Fibroblast of villous mesenchyme (primary cell): Measurements from ENCODE around the gene SLC38A4. TPM values are rescaled to one million over a fixed set of nuclear protein-coding genes. Genes with fewer than 3 reads are reported as not detected.

Experiments used
- DNase-seq: peaks from one replicate; pipeline ENCODE4 v3.0.0-alpha.2; 2010; ENCODE audit warnings: low read depth
- H3K4me3 ChIP-seq: 2 replicates; pipeline ENCODE4 v1.5.1; 2011; ENCODE audit warnings: low read depth, mild to moderate bottlenecking, low read length
- CTCF ChIP-seq: IDR thresholded peaks from 2 replicates; pipeline ENCODE4 v1.5.1; 2012; ENCODE audit warnings: low read depth, mild to moderate bottlenecking, low read length; ENCODE audit not compliant: insufficient read depth
- total RNA-seq: library from RNA; depleted of rRNA; stranded (reverse); fragments of >200 nt; gene quantifications from 2 replicates; pipeline ENCODE4 v1.2.3, GENCODE V29; 2012

The SLC38A4 gene
- total RNA-seq, 1 donor: 23.7 TPM

GRCh38 chr12:46818642-46819041 is 7.2 kb downstream of the SLC38A4 start:
- peak; percentile 30 for DNase-seq
- H3K4me3 ChIP-seq: no peak overlapping the region
- TF ChIP-seq CTCF: no peak

GRCh38 chr12:46815809-46816208 is 10.0 kb downstream of the SLC38A4 start:
- H3K4me3 ChIP-seq: no peak overlapping the region
- DNase-seq: no peak
- TF ChIP-seq CTCF: no peak

- no peak for TF ChIP-seq CTCF
- no peak for DNase-seq
- no peak overlapping the region for H3K4me3 ChIP-seq
Measured at GRCh38 chr12:46814143-46814542, 11.7 kb downstream of the SLC38A4 start.

- TF ChIP-seq CTCF: no peak
- H3K4me3 ChIP-seq: no peak overlapping the region
- no peak for DNase-seq
Measured at GRCh38 chr12:46811185-46811584, 14.6 kb downstream of the SLC38A4 start.

GRCh38 chr12:46808955-46809697 is 16.7 kb downstream of the SLC38A4 start:
- no peak for DNase-seq
- no peak overlapping the region for H3K4me3 ChIP-seq
- TF ChIP-seq CTCF: no peak

- no peak overlapping the region for H3K4me3 ChIP-seq
- TF ChIP-seq CTCF: no peak
- no peak for DNase-seq
Measured at GRCh38 chr12:46808317-46808716, 17.5 kb downstream of the SLC38A4 start.

- no peak for TF ChIP-seq CTCF
- no peak overlapping the region for H3K4me3 ChIP-seq
- no peak for DNase-seq
Measured at GRCh38 chr12:46804054-46804453, 21.7 kb downstream of the SLC38A4 start.
